ENCODE results near the gene SPOCK2. TPM values are rescaled to one million over a fixed set of nuclear protein-coding genes. Genes with fewer than 3 reads are reported as not detected.
"Not testable (repeated sequence)": the region's sequence is repeated elsewhere in the genome, so short reads cannot be mapped to it uniquely, and the experiment has no call there.

Gene SPOCK2
- total RNA-seq = 0.54 and 0.73 TPM in 2 replicates
- long read RNA-seq, partial matches to known transcripts = 11 of 14 reads
- long read RNA-seq, other reads (novel, unspliced or antisense) = 3 of 14 reads

GRCh38 chr10:72087969-72088888 lies at the start of gene SPOCK2:
Gene SPOCK2, minus strand, starts transcription at chr10:72088551. Its CDS starts 223 bp downstream, at chr10:72088328.
- peaks cover 14% of the 10 kb centered on the region for H3K4me1 Mint-ChIP-seq (ENCODE audit: unreplicated experiment)
- no peaks in the 10 kb centered on the region for H3K9me3 Mint-ChIP-seq (ENCODE audit: unreplicated experiment)
- H3K36me3 Mint-ChIP-seq (ENCODE audit: unreplicated experiment) = peaks cover 9% of the 10 kb centered on the region
- H3K4me3 Mint-ChIP-seq (ENCODE audit: unreplicated experiment) = peak within 1 kb of the TSS; percentile 68
- no peak for TF ChIP-seq CTCF (IDR thresholded peaks at IDR 0.05)
- no peak within 1 kb of the TSS for H3K27ac Mint-ChIP-seq (ENCODE audit: unreplicated experiment)
- no peak for DNase-seq (ENCODE audit: extremely low spot score, unreplicated experiment)
- peaks cover 28% of the 10 kb centered on the region for H3K27me3 Mint-ChIP-seq (ENCODE audit: unreplicated experiment)

GRCh38 chr10:72137583-72137982 lies 49.2 kb upstream of the SPOCK2 start:
- DNase-seq (ENCODE audit: extremely low spot score, unreplicated experiment) = no peak
- Mint-ChIP-seq H3K4me3 (ENCODE audit: unreplicated experiment) (no peak overlapping the region), H3K4me1 (ENCODE audit: unreplicated experiment) (peaks cover 12% of the 10 kb centered on the region), H3K9me3 (ENCODE audit: unreplicated experiment) (no peaks in the 10 kb centered on the region), H3K36me3 (ENCODE audit: unreplicated experiment) (peaks cover 28% of the 10 kb centered on the region), H3K27ac (ENCODE audit: unreplicated experiment) (no peak overlapping the region), H3K27me3 (ENCODE audit: unreplicated experiment) (no peaks in the 10 kb centered on the region)
- no peak for TF ChIP-seq CTCF (IDR thresholded peaks at IDR 0.05)

GRCh38 chr10:72136225-72136624 lies 47.9 kb upstream of the SPOCK2 start:
- H3K27ac Mint-ChIP-seq (ENCODE audit: unreplicated experiment); H3K4me3 Mint-ChIP-seq (ENCODE audit: unreplicated experiment); DNase-seq (ENCODE audit: extremely low spot score, unreplicated experiment); H3K9me3 Mint-ChIP-seq (ENCODE audit: unreplicated experiment); H3K27me3 Mint-ChIP-seq (ENCODE audit: unreplicated experiment): not testable (repeated sequence)
- Mint-ChIP-seq H3K36me3 (ENCODE audit: unreplicated experiment) (peaks cover 30% of the 10 kb centered on the region), H3K4me1 (ENCODE audit: unreplicated experiment) (peaks cover 12% of the 10 kb centered on the region)

- DNase-seq (ENCODE audit: extremely low spot score, unreplicated experiment) = no peak
- no peaks in the 10 kb centered on the region for H3K27me3 Mint-ChIP-seq (ENCODE audit: unreplicated experiment)
- H3K36me3 Mint-ChIP-seq (ENCODE audit: unreplicated experiment) = peaks cover 30% of the 10 kb centered on the region
- H3K9me3 Mint-ChIP-seq (ENCODE audit: unreplicated experiment) = no peaks in the 10 kb centered on the region
- no peak overlapping the region for H3K4me3 Mint-ChIP-seq (ENCODE audit: unreplicated experiment)
- peaks cover 12% of the 10 kb centered on the region for H3K4me1 Mint-ChIP-seq (ENCODE audit: unreplicated experiment)
- H3K27ac Mint-ChIP-seq (ENCODE audit: unreplicated experiment) = no peak overlapping the region
- TF ChIP-seq CTCF (IDR thresholded peaks at IDR 0.05) = no peak
These were observed 46.7 kb upstream of the SPOCK2 start for GRCh38 chr10:72134785-72135767.

GRCh38 chr10:72133517-72133916 lies 45.2 kb upstream of the SPOCK2 start:
- H3K9me3 Mint-ChIP-seq (ENCODE audit: unreplicated experiment) = no peaks in the 10 kb centered on the region
- H3K36me3 Mint-ChIP-seq (ENCODE audit: unreplicated experiment) = peaks cover 32% of the 10 kb centered on the region
- no peak for TF ChIP-seq CTCF (IDR thresholded peaks at IDR 0.05)
- no peak for DNase-seq (ENCODE audit: extremely low spot score, unreplicated experiment)
- H3K4me3 Mint-ChIP-seq (ENCODE audit: unreplicated experiment) = no peak overlapping the region
- H3K27me3 Mint-ChIP-seq (ENCODE audit: unreplicated experiment) = no peaks in the 10 kb centered on the region
- H3K27ac Mint-ChIP-seq (ENCODE audit: unreplicated experiment) = no peak overlapping the region
- H3K4me1 Mint-ChIP-seq (ENCODE audit: unreplicated experiment) = peaks cover 12% of the 10 kb centered on the region
